IMR-90 (cell line): Measurements from ENCODE around the gene TMEM161A. TPM values are rescaled to one million over a fixed set of nuclear protein-coding genes. Genes with fewer than 3 reads are reported as not detected.
"Not testable (repeated sequence)": the region's sequence is repeated elsewhere in the genome, so short reads cannot be mapped to it uniquely, and the experiment has no call there.

Source experiments
- ATAC-seq: fragments of 200-7000 bp; cut with Tn5 transposase; 2 replicates; pipeline ENCODE4 v1.9.1; 2020; ENCODE audit warnings: low read depth, mild to moderate bottlenecking, moderate library complexity
- BruUV-seq: library from RNA; stranded (reverse); fragments of 400-500 nt; replicated peaks from 2 replicates; lab custom pipeline; 2021; lab: Mats Ljungman, UMichigan
- CTCF ChIA-PET: fragments of 300-600 bp; formaldehyde crosslinking; extraction: SDS; loops from one replicate; lab custom pipeline; 2021; ENCODE audit warnings: antibody characterized with exemption; lab: Yijun Ruan, JAX
- POLR2A ChIA-PET: fragments of 300-600 bp; sonication (Branson Sonifier 250); formaldehyde crosslinking; loops from one replicate; lab custom pipeline; 2022; ENCODE audit warnings: antibody characterized with exemption; ENCODE audit not compliant: unreplicated experiment; lab: Charles Lee
- DNase-seq: peaks from one replicate; pipeline ENCODE4 v3.0.0; 2013
- H2AFZ ChIP-seq: replicated peaks from 2 replicates; pipeline ENCODE3; 2013; ENCODE audit warnings: low read length, mild to moderate bottlenecking; ENCODE audit not compliant: poor library complexity
- H2AK5ac ChIP-seq: 2 replicates; pipeline ENCODE4 v1.6.1; 2013; ENCODE audit warnings: low read depth, low read length, inconsistent platforms
- H2AK9ac ChIP-seq: replicated peaks from 2 replicates; pipeline ENCODE3; 2013; ENCODE audit warnings: mild to moderate bottlenecking, low read depth, low read length, moderate library complexity; ENCODE audit not compliant: poor library complexity
- H2BK120ac ChIP-seq: 2 replicates; pipeline ENCODE4 v1.6.1; 2013; ENCODE audit warnings: low read depth, low read length, inconsistent platforms
- H2BK15ac ChIP-seq: 3 replicates; pipeline ENCODE4 v1.6.1; 2013; ENCODE audit warnings: low read depth, low read length, inconsistent platforms
- H2BK20ac ChIP-seq: 2 replicates; pipeline ENCODE4 v1.6.1; 2013; ENCODE audit warnings: low read depth, mild to moderate bottlenecking, inconsistent platforms, low read length, moderate library complexity
- H2BK5ac ChIP-seq: 2 replicates; pipeline ENCODE4 v1.6.1; 2013; ENCODE audit warnings: mild to moderate bottlenecking, low read depth, low read length, inconsistent platforms; ENCODE audit not compliant: poor library complexity, severe bottlenecking
- H3K14ac ChIP-seq: replicated peaks from 2 replicates; pipeline ENCODE4 v1.6.1; 2013; ENCODE audit warnings: low read depth, low read length, inconsistent platforms
- H3K18ac ChIP-seq: 2 replicates; pipeline ENCODE4 v1.6.1; 2013; ENCODE audit warnings: low read depth, low read length, control low read depth
- H3K23ac ChIP-seq: 2 replicates; pipeline ENCODE4 v1.6.1; 2013; ENCODE audit warnings: low read depth, low read length, inconsistent platforms
- H3K27ac ChIP-seq: 2 replicates; pipeline ENCODE4 v1.5.1; 2013; ENCODE audit warnings: mild to moderate bottlenecking, control low read depth, low read length; ENCODE audit not compliant: insufficient read depth
- H3K27me3 ChIP-seq: 2 replicates; pipeline ENCODE4 v1.6.1; 2013; ENCODE audit warnings: low read length; ENCODE audit not compliant: control insufficient read depth, insufficient read depth
- H3K36me3 ChIP-seq: 2 replicates; pipeline ENCODE4 v1.6.1; 2013; ENCODE audit warnings: low read length, mixed read lengths; ENCODE audit not compliant: control insufficient read depth, insufficient read depth
- H3K4ac ChIP-seq: 2 replicates; pipeline ENCODE4 v1.6.1; 2013; ENCODE audit warnings: low read depth, low read length, inconsistent platforms
- H3K4me1 ChIP-seq: 2 replicates; pipeline ENCODE4 v1.6.1; 2013; ENCODE audit warnings: low read length, mixed read lengths; ENCODE audit not compliant: control insufficient read depth, insufficient read depth
- H3K4me2 ChIP-seq: 2 replicates; pipeline ENCODE4 v1.6.1; 2013; ENCODE audit warnings: low read depth, mild to moderate bottlenecking, control low read depth, low read length, moderate library complexity
- H3K4me3 ChIP-seq: 2 replicates; pipeline ENCODE4 v1.5.1; 2013; ENCODE audit warnings: low read depth, mild to moderate bottlenecking, control low read depth, low read length, moderate library complexity; ENCODE audit not compliant: insufficient read depth
- H3K56ac ChIP-seq: 2 replicates; pipeline ENCODE4 v1.6.1; 2013; ENCODE audit warnings: low read length, inconsistent platforms; ENCODE audit not compliant: insufficient read depth; ENCODE audit errors: extremely low read depth
- H3K79me1 ChIP-seq, 2 experiments: 2 replicates each; pipeline ENCODE4 v1.6.1; 2013; ENCODE audit warnings: low read length in 2 of 2, inconsistent platforms in 1 of 2, low read depth in 1 of 2
- H3K9ac ChIP-seq: 2 replicates; pipeline ENCODE4 v1.6.1; 2013; ENCODE audit warnings: low read depth, low read length, control low read depth
- H3K9me1 ChIP-seq: 2 replicates; pipeline ENCODE4 v1.6.1; 2013; ENCODE audit warnings: low read length, inconsistent platforms; ENCODE audit not compliant: insufficient read depth
- H3K9me3 ChIP-seq: 2 replicates; pipeline ENCODE4 v1.6.1; 2013; ENCODE audit warnings: low read length; ENCODE audit not compliant: control insufficient read depth, insufficient read depth
- H4K20me1 ChIP-seq: 2 replicates; pipeline ENCODE4 v1.6.1; 2013; ENCODE audit warnings: low read length, inconsistent platforms; ENCODE audit not compliant: insufficient read depth
- H4K5ac ChIP-seq: 2 replicates; pipeline ENCODE4 v1.6.1; 2013; ENCODE audit warnings: mild to moderate bottlenecking, low read depth, low read length, control low read depth
- H4K8ac ChIP-seq, 2 experiments: 2 replicates each; pipeline ENCODE4 v1.6.1; 2013; ENCODE audit warnings: low read depth in 2 of 2, low read length in 2 of 2, control low read depth in 1 of 2, inconsistent platforms in 1 of 2
- H4K91ac ChIP-seq: 2 replicates; pipeline ENCODE4 v1.6.1; 2013; ENCODE audit warnings: low read depth, low read length, inconsistent platforms; ENCODE audit not compliant: insufficient read depth
- BHLHE40 ChIP-seq: fragments of 150-350 bp; IDR thresholded peaks from 2 replicates; pipeline ENCODE4 v1.6.1; 2016; ENCODE audit warnings: mild to moderate bottlenecking, low read depth, low read length
- CEBPB ChIP-seq: IDR thresholded peaks from 2 replicates; pipeline ENCODE4 v1.6.1; 2012; ENCODE audit warnings: low read depth, low read length, improper control_type of control experiment
- CHD1 ChIP-seq: IDR thresholded peaks from 2 replicates; pipeline ENCODE4 v1.6.1; 2012; ENCODE audit warnings: low read depth, low read length, improper control_type of control experiment
- MAFK ChIP-seq: IDR thresholded peaks from 2 replicates; pipeline ENCODE4 v1.6.1; 2012; ENCODE audit warnings: low read depth, low read length, improper control_type of control experiment
- RAD21 ChIP-seq: IDR thresholded peaks from 2 replicates; pipeline ENCODE4 v1.6.1; 2012; ENCODE audit warnings: low read length, improper control_type of control experiment
- RCOR1 ChIP-seq: IDR thresholded peaks from 2 replicates; pipeline ENCODE4 v1.6.1; 2012; ENCODE audit warnings: mild to moderate bottlenecking, low read length, improper control_type of control experiment; ENCODE audit not compliant: insufficient replicate concordance
- SMC3 ChIP-seq: fragments of 150-350 bp; IDR thresholded peaks from 2 replicates; pipeline ENCODE4 v1.6.1; 2016; ENCODE audit warnings: low read depth, mild to moderate bottlenecking, antibody characterized with exemption, low read length, moderate library complexity
- WGBS, 2 experiments: methylation state at CpG; one replicate each; pipeline versions ENCODE4 v1.1.5 to v1.1.7; 2013; ENCODE audit warnings: missing lambda C conversion rate in 2 of 2; ENCODE audit not compliant: insufficient read length in 1 of 2; ENCODE audit errors: extremely low coverage in 2 of 2; 5-methylcytosine and 5-hydroxymethylcytosine counted together
- dilution Hi-C: fragments of 300-500 bp; cut with HindIII; formaldehyde crosslinking; loops from one replicate; pipeline ENCODE4 v1.14.3; 2018; ENCODE audit warnings: low sequenced_read_pairs; ENCODE audit not compliant: unreplicated experiment
- in situ Hi-C: fragments of 300-500 bp; cut with MboI; formaldehyde crosslinking; loops from 3 replicates; pipeline ENCODE4 v1.14.3; 2019; ENCODE audit warnings: low sequenced_read_pairs, inconsistent platforms, mixed read lengths
- intact Hi-C: fragments of 100-400 bp; cut with micrococcal nuclease; formaldehyde crosslinking; loops from 2 replicates; pipeline ENCODE4 v1.10.0; 2022
- polyA plus RNA-seq, 3 experiments: library from polyadenylated mRNA; depleted of rRNA; stranded (reverse); fragments of >200 nt; gene quantifications; 2 replicates each; pipeline ENCODE4 v1.2.3, GENCODE V29; 2012; ENCODE audit warnings: low replicate concordance in 1 of 3
- total RNA-seq: library from RNA; depleted of rRNA; stranded (reverse); fragments of >200 nt; gene quantifications from 2 replicates; pipeline ENCODE4 v1.2.3, GENCODE V29; 2012
- TF ChIP-seq, protein P1 (sequence below): fragments of 150-350 bp; IDR thresholded peaks from 2 replicates; pipeline ENCODE4 v1.6.1; 2016; ENCODE audit warnings: low read depth, mild to moderate bottlenecking, low read length, moderate library complexity, borderline replicate concordance
- TF ChIP-seq, protein P2 (sequence below): fragments of 150-350 bp; IDR thresholded peaks from 2 replicates; pipeline ENCODE4 v1.6.1; 2017; ENCODE audit warnings: mild to moderate bottlenecking, antibody characterized with exemption, low read length, low read depth

Gene TMEM161A
- total and polyA plus RNA-seq, 2 of the 4 experiments (the other 2 are of a cell fraction), result 11.1 to 34.8 TPM

DNA sequence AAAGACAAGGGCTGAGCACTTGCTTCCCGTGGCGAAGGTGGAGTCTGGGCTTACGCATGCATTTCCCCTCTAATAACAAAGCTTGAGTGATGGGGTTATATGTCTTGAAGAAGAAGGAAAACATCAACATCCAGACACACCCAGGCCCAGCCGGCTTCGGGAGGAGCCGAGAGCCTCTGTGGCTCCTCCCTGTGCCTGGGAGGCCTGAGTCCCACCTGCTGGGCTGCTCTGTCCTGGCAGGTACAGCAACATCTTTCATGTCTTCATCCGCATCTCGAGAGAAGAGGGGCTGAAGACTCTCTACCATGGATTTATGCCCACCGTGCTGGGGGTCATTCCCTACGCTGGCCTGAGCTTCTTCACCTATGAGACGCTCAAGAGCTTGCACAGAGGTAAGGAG lies 30.6 kb downstream of the TMEM161A start:
- H3K4me3 ChIP-seq, result no peak overlapping the region
- H3K4me2 ChIP-seq, result no peak overlapping the region
- no TSS peak for BruUV-seq
- H4K20me1 ChIP-seq, result no peaks in the 10 kb centered on the region
- no peak overlapping the region for H2BK5ac ChIP-seq
- H4K8ac ChIP-seq, result no peak overlapping the region
- WGBS, 2 experiments, result 92% methylated on average over 2 of the region's 11 CpGs; no CpG with 5 or more reads in 1 of the 2 experiments
- H3K4ac ChIP-seq, result no peak overlapping the region
- no peak overlapping the region for H2AK9ac ChIP-seq
- no peak overlapping the region for H2BK120ac ChIP-seq
- no peaks in the 10 kb centered on the region for H3K79me1 ChIP-seq
- peaks cover 8% of the 10 kb centered on the region for H3K9me1 ChIP-seq
- ATAC-seq (no peak), DNase-seq (no peak)
- dilution Hi-C loops, result no loop called here
- no peak overlapping the region for H2AK5ac ChIP-seq
- H3K56ac ChIP-seq, result no peak overlapping the region
- no peaks in the 10 kb centered on the region for H3K9me3 ChIP-seq
- no peak overlapping the region for H3K14ac ChIP-seq
- H3K27me3 ChIP-seq, result no peaks in the 10 kb centered on the region
- no peak overlapping the region for H2BK15ac ChIP-seq
- CTCF ChIA-PET, result no interaction called here
- H3K23ac ChIP-seq, result no peak overlapping the region
- H3K27ac ChIP-seq, result no peak overlapping the region
- POLR2A ChIA-PET, result no interaction called here
- H3K36me3 ChIP-seq, result no peaks in the 10 kb centered on the region
- no peak overlapping the region for H4K5ac ChIP-seq
- no peak overlapping the region for H2BK20ac ChIP-seq
- no peak overlapping the region for H2AFZ ChIP-seq
- no peak overlapping the region for H3K18ac ChIP-seq
- TF ChIP-seq RCOR1, result no peak
- no peak for TF ChIP-seq CHD1
- TF ChIP-seq, protein P1, sequence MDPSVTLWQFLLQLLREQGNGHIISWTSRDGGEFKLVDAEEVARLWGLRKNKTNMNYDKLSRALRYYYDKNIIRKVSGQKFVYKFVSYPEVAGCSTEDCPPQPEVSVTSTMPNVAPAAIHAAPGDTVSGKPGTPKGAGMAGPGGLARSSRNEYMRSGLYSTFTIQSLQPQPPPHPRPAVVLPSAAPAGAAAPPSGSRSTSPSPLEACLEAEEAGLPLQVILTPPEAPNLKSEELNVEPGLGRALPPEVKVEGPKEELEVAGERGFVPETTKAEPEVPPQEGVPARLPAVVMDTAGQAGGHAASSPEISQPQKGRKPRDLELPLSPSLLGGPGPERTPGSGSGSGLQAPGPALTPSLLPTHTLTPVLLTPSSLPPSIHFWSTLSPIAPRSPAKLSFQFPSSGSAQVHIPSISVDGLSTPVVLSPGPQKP, result no peak
- TF ChIP-seq, protein P2, sequence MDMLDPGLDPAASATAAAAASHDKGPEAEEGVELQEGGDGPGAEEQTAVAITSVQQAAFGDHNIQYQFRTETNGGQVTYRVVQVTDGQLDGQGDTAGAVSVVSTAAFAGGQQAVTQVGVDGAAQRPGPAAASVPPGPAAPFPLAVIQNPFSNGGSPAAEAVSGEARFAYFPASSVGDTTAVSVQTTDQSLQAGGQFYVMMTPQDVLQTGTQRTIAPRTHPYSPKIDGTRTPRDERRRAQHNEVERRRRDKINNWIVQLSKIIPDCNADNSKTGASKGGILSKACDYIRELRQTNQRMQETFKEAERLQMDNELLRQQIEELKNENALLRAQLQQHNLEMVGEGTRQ, result no peak
- no peak for TF ChIP-seq MAFK
- TF ChIP-seq CEBPB, result no peak
- TF ChIP-seq BHLHE40, result no peak
- TF ChIP-seq SMC3, result no peak
- TF ChIP-seq RAD21, result no peak
- intact Hi-C loops, result no loop called here
- H4K91ac ChIP-seq, result no peak overlapping the region
- no peak overlapping the region for H3K9ac ChIP-seq
- in situ Hi-C loops, result no loop called here
- peaks cover 23% of the 10 kb centered on the region for H3K4me1 ChIP-seq

DNA sequence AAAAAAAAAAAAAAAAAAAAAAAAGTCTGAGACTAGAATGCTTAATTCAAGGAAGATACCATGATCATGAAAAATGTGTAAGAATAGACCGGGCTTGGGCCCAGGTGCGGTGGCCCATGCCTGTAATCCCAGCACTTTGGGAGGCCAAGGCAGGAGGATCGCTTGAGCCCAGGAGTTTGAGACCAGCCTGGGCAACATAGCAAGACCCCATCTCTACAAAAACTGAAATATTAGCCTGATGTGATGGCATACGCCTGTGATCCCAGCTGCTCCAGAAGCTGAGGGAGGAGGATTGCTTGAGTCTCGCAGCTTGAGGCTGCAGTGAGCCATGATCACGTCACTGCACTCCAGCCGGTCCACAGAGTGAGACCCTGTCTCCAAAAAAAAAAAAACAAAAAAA lies 31.3 kb downstream of the TMEM161A start:
- DNase-seq, H3K18ac ChIP-seq, H3K4ac ChIP-seq, H4K20me1 ChIP-seq, H3K9me3 ChIP-seq, H3K4me3 ChIP-seq, H2AK5ac ChIP-seq, H3K36me3 ChIP-seq, H3K27me3 ChIP-seq, H2BK5ac ChIP-seq, H3K9me1 ChIP-seq, H3K27ac ChIP-seq, ATAC-seq, H3K56ac ChIP-seq, CTCF ChIA-PET, in situ Hi-C loops, H2BK120ac ChIP-seq, H2AFZ ChIP-seq, H3K14ac ChIP-seq, H3K79me1 ChIP-seq, POLR2A ChIA-PET, H3K9ac ChIP-seq, intact Hi-C loops, H2BK20ac ChIP-seq, BruUV-seq, dilution Hi-C loops, H3K4me2 ChIP-seq, H2AK9ac ChIP-seq, H4K5ac ChIP-seq, H4K8ac ChIP-seq, H2BK15ac ChIP-seq, H3K23ac ChIP-seq, H4K91ac ChIP-seq: not testable (repeated sequence)
- H3K4me1 ChIP-seq, result peaks cover 16% of the 10 kb centered on the region
- WGBS, 2 experiments, result no CpG with 5 or more reads among the region's 7 CpGs
